Left forelimb (tissue), 1 donor: ENCODE data around the gene OR52E1.

Source experiments
- DNase-seq: peaks from one replicate; pipeline ENCODE4 v3.0.0-alpha.2; 2018; ENCODE audit warnings: low spot score

Gene OR52E1

GRCh38 chr11:5117588-5117987, 48.2 kb downstream of the OR52E1 start:
- DNase-seq, result no peak

- DNase-seq, result no peak
Observed at GRCh38 chr11:5118893-5119292, 49.5 kb downstream of the OR52E1 start.
